Kidney (tissue), 14 donors: Measurements from ENCODE around the gene STK32B. TPM values are rescaled to one million over a fixed set of nuclear protein-coding genes. Genes with fewer than 3 reads are reported as not detected.

Source experiments
- DNase-seq, 5 donors: peaks; one replicate each; pipeline ENCODE4 v3.0.0-alpha.2; 2013 to 2020
- FAIRE-seq: peaks from 2 replicates; lab custom pipeline; 2012; peaks lifted over from hg19 to GRCh38; lab: Jason Lieb, UNC
- H3K27ac ChIP-seq, 2 donors: one replicate each; pipeline ENCODE4 v1.7.0; 2013; ENCODE audit warnings: low read depth in 2 of 2, low read length in 2 of 2, inconsistent platforms in 1 of 2
- H3K27me3 ChIP-seq: one replicate; pipeline ENCODE4 v1.7.1; 2013; ENCODE audit warnings: low read length, inconsistent platforms; ENCODE audit not compliant: control insufficient read depth, insufficient read depth
- H3K36me3 ChIP-seq, 3 donors: one replicate each; pipeline versions ENCODE4 v1.7.0 to v1.7.1; 2013; ENCODE audit warnings: low read length in 3 of 3, control low read depth in 1 of 3, inconsistent platforms in 1 of 3; ENCODE audit not compliant: insufficient read depth in 3 of 3, control insufficient read depth in 2 of 3
- H3K4me1 ChIP-seq, 3 donors: one replicate each; pipeline versions ENCODE4 v1.7.0 to v1.7.1; 2013; ENCODE audit warnings: low read length in 3 of 3, inconsistent platforms in 1 of 3, low read depth in 1 of 3; ENCODE audit not compliant: control insufficient read depth in 2 of 3, insufficient read depth in 2 of 3
- H3K4me3 ChIP-seq, 3 donors: one replicate each; pipeline versions ENCODE4 v1.7.0 to v1.8.1; 2013; ENCODE audit warnings: low read length in 3 of 3, control low read depth in 1 of 3, inconsistent platforms in 1 of 3
- H3K9ac ChIP-seq, 3 donors: one replicate each; pipeline versions ENCODE4 v1.7.0 to v1.7.1; 2013; ENCODE audit warnings: low read length in 3 of 3, control low read depth in 1 of 3, inconsistent platforms in 1 of 3
- H3K9me3 ChIP-seq, 3 donors: one replicate each; pipeline versions ENCODE4 v1.7.0 to v1.7.1; 2013; ENCODE audit warnings: low read length in 3 of 3, control low read depth in 1 of 3, inconsistent platforms in 1 of 3; ENCODE audit not compliant: control insufficient read depth in 2 of 3, insufficient read depth in 1 of 3
- intact Hi-C: fragments of 100-400 bp; cut with DNase I; formaldehyde crosslinking; loops from one replicate; pipeline ENCODE4 v1.11.1; 2022
- polyA plus RNA-seq: library from polyadenylated mRNA; stranded (reverse); fragments of 350-450 nt; fragmentation: Illumina TruSeq; extraction: RNeasy Lipid Tissue Mini Kit (QIAGEN cat#74804); gene quantifications from one replicate; pipeline ENCODE4 v1.2.3, GENCODE V29; 2014; ENCODE audit warnings: low read depth, low replicate concordance; ENCODE audit not compliant: insufficient read depth
- total RNA-seq: library from RNA; stranded (reverse); fragmentation: NEBNext Ultra II Directional; extraction: Animal tissue kit (Norgen Biotek cat#: 25700); gene quantifications from one replicate; pipeline ENCODE4 v1.2.1, GENCODE V29; 2021
- TF ChIP-seq, protein P1 (sequence below): IDR thresholded peaks from 3 replicates; pipeline ENCODE4 v1.5.1; 2012; ENCODE audit warnings: mild to moderate bottlenecking, moderate library complexity, borderline replicate concordance; ENCODE audit not compliant: insufficient read depth; ENCODE audit errors: extremely low read depth
- donor health status: control.
- donor health status: control.
- donor health status: control.
- donor health status: control.
- donor health status: control.
- donor health status: DM: yes; HTN: yes; CAD: no.
- donor health status: Normal renal cell carcinoma (clear cell type).

The STK32B gene
- total and polyA plus RNA-seq, 2 donors from 2014 or later, result 18.1 to 18.2 TPM

- peaks cover 0 to 11% (median 0%) of the 10 kb centered on the region in 3 donors for H3K9me3 ChIP-seq
- TF ChIP-seq, protein P1, sequence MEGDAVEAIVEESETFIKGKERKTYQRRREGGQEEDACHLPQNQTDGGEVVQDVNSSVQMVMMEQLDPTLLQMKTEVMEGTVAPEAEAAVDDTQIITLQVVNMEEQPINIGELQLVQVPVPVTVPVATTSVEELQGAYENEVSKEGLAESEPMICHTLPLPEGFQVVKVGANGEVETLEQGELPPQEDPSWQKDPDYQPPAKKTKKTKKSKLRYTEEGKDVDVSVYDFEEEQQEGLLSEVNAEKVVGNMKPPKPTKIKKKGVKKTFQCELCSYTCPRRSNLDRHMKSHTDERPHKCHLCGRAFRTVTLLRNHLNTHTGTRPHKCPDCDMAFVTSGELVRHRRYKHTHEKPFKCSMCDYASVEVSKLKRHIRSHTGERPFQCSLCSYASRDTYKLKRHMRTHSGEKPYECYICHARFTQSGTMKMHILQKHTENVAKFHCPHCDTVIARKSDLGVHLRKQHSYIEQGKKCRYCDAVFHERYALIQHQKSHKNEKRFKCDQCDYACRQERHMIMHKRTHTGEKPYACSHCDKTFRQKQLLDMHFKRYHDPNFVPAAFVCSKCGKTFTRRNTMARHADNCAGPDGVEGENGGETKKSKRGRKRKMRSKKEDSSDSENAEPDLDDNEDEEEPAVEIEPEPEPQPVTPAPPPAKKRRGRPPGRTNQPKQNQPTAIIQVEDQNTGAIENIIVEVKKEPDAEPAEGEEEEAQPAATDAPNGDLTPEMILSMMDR, result no peak
- FAIRE-seq, result no peak
- no peak overlapping the region for H3K4me3 ChIP-seq
- H3K4me1 ChIP-seq, result no peaks in the 10 kb centered on the region
- DNase-seq, result no peak
- H3K36me3 ChIP-seq, result no peaks in the 10 kb centered on the region
- intact Hi-C loops, result no loop called here
- no peak overlapping the region for H3K9ac ChIP-seq
- no peaks in the 10 kb centered on the region for H3K27me3 ChIP-seq
- peak overlapping the region in 1 of 2 donors; percentile 2 for H3K27ac ChIP-seq
These were observed 33.7 kb downstream of the STK32B start for GRCh38 chr4:5084911-5085475.

- intact Hi-C loops, result no loop called here
- no peaks in the 10 kb centered on the region for H3K27me3 ChIP-seq
- no peaks in the 10 kb centered on the region for H3K4me1 ChIP-seq
- no peak overlapping the region for H3K27ac ChIP-seq
- no peak overlapping the region for H3K4me3 ChIP-seq
- no peaks in the 10 kb centered on the region for H3K36me3 ChIP-seq
- TF ChIP-seq, protein P1, result no peak
- H3K9me3 ChIP-seq, result peaks cover 0 to 11% (median 0%) of the 10 kb centered on the region in 3 donors
- DNase-seq (no peak), FAIRE-seq (no peak)
- no peak overlapping the region for H3K9ac ChIP-seq
These were observed 35.3 kb downstream of the STK32B start for GRCh38 chr4:5086535-5086934.

DNA sequence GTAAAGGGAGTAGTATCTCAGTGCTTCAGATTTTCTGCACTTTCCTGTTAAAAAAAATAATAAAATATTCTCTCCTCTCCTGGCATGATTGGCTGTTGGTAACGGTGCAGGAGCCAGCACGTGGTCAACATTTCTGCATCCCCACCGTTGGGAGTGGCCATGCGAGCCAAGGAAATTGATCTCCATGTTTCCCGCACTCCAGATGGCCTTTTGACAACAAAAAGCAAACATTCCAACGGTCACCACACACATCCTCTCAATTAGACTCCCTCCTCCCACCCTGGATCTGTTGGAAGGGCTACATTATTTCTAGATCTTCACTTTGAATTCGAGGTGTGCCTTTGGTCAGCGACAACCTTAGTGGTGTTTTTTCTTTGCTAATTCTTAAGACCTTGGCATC, 45.0 kb downstream of the STK32B start:
- Histone ChIP-seq H3K4me1 (no peaks in the 10 kb centered on the region), H3K4me3 (no peak overlapping the region), H3K9me3 (no peaks in the 10 kb centered on the region), H3K36me3 (no peaks in the 10 kb centered on the region), H3K9ac (no peak overlapping the region), H3K27me3 (no peaks in the 10 kb centered on the region), H3K27ac (no peak overlapping the region)
- no peak for DNase-seq
- TF ChIP-seq, protein P1, result no peak
- no peak for FAIRE-seq
- intact Hi-C loops, result no loop called here

- intact Hi-C loops, result no loop called here
- Histone ChIP-seq H3K4me1 (no peaks in the 10 kb centered on the region), H3K9ac (no peak overlapping the region), H3K27me3 (no peaks in the 10 kb centered on the region), H3K4me3 (no peak overlapping the region), H3K9me3 (no peaks in the 10 kb centered on the region), H3K36me3 (no peaks in the 10 kb centered on the region), H3K27ac (no peak overlapping the region)
- TF ChIP-seq, protein P1, result no peak
- DNase-seq, result peak in 1 of 5 donors; percentile 4
- no peak for FAIRE-seq
These were observed 46.9 kb downstream of the STK32B start for GRCh38 chr4:5098176-5098575.
